IMR-90 (cell line): ENCODE data around the gene ZNF180. TPM values are rescaled to one million over a fixed set of nuclear protein-coding genes. Genes with fewer than 3 reads are reported as not detected.

Experiments used
- ATAC-seq: fragments of 200-7000 bp; cut with Tn5 transposase; 2 replicates; pipeline ENCODE4 v1.9.1; 2020; ENCODE audit warnings: low read depth, mild to moderate bottlenecking, moderate library complexity
- BruUV-seq: library from RNA; stranded (reverse); fragments of 400-500 nt; replicated peaks from 2 replicates; lab custom pipeline; 2021; lab: Mats Ljungman, UMichigan
- CTCF ChIA-PET: fragments of 300-600 bp; formaldehyde crosslinking; extraction: SDS; loops from one replicate; lab custom pipeline; 2021; ENCODE audit warnings: antibody characterized with exemption; lab: Yijun Ruan, JAX
- POLR2A ChIA-PET: fragments of 300-600 bp; sonication (Branson Sonifier 250); formaldehyde crosslinking; loops from one replicate; lab custom pipeline; 2022; ENCODE audit warnings: antibody characterized with exemption; ENCODE audit not compliant: unreplicated experiment; lab: Charles Lee
- DNase-seq: peaks from one replicate; pipeline ENCODE4 v3.0.0; 2013
- H2AFZ ChIP-seq: replicated peaks from 2 replicates; pipeline ENCODE3; 2013; ENCODE audit warnings: low read length, mild to moderate bottlenecking; ENCODE audit not compliant: poor library complexity
- H2AK5ac ChIP-seq: 2 replicates; pipeline ENCODE4 v1.6.1; 2013; ENCODE audit warnings: low read depth, low read length, inconsistent platforms
- H2AK9ac ChIP-seq: replicated peaks from 2 replicates; pipeline ENCODE3; 2013; ENCODE audit warnings: mild to moderate bottlenecking, low read depth, low read length, moderate library complexity; ENCODE audit not compliant: poor library complexity
- H2BK120ac ChIP-seq: 2 replicates; pipeline ENCODE4 v1.6.1; 2013; ENCODE audit warnings: low read depth, low read length, inconsistent platforms
- H2BK15ac ChIP-seq: 3 replicates; pipeline ENCODE4 v1.6.1; 2013; ENCODE audit warnings: low read depth, low read length, inconsistent platforms
- H2BK20ac ChIP-seq: 2 replicates; pipeline ENCODE4 v1.6.1; 2013; ENCODE audit warnings: low read depth, mild to moderate bottlenecking, inconsistent platforms, low read length, moderate library complexity
- H2BK5ac ChIP-seq: 2 replicates; pipeline ENCODE4 v1.6.1; 2013; ENCODE audit warnings: mild to moderate bottlenecking, low read depth, low read length, inconsistent platforms; ENCODE audit not compliant: poor library complexity, severe bottlenecking
- H3K14ac ChIP-seq: replicated peaks from 2 replicates; pipeline ENCODE4 v1.6.1; 2013; ENCODE audit warnings: low read depth, low read length, inconsistent platforms
- H3K18ac ChIP-seq: 2 replicates; pipeline ENCODE4 v1.6.1; 2013; ENCODE audit warnings: low read depth, low read length, control low read depth
- H3K23ac ChIP-seq: 2 replicates; pipeline ENCODE4 v1.6.1; 2013; ENCODE audit warnings: low read depth, low read length, inconsistent platforms
- H3K27ac ChIP-seq: 2 replicates; pipeline ENCODE4 v1.5.1; 2013; ENCODE audit warnings: mild to moderate bottlenecking, control low read depth, low read length; ENCODE audit not compliant: insufficient read depth
- H3K27me3 ChIP-seq: 2 replicates; pipeline ENCODE4 v1.6.1; 2013; ENCODE audit warnings: low read length; ENCODE audit not compliant: control insufficient read depth, insufficient read depth
- H3K36me3 ChIP-seq: 2 replicates; pipeline ENCODE4 v1.6.1; 2013; ENCODE audit warnings: low read length, mixed read lengths; ENCODE audit not compliant: control insufficient read depth, insufficient read depth
- H3K4ac ChIP-seq: 2 replicates; pipeline ENCODE4 v1.6.1; 2013; ENCODE audit warnings: low read depth, low read length, inconsistent platforms
- H3K4me1 ChIP-seq: 2 replicates; pipeline ENCODE4 v1.6.1; 2013; ENCODE audit warnings: low read length, mixed read lengths; ENCODE audit not compliant: control insufficient read depth, insufficient read depth
- H3K4me2 ChIP-seq: 2 replicates; pipeline ENCODE4 v1.6.1; 2013; ENCODE audit warnings: low read depth, mild to moderate bottlenecking, control low read depth, low read length, moderate library complexity
- H3K4me3 ChIP-seq: 2 replicates; pipeline ENCODE4 v1.5.1; 2013; ENCODE audit warnings: low read depth, mild to moderate bottlenecking, control low read depth, low read length, moderate library complexity; ENCODE audit not compliant: insufficient read depth
- H3K56ac ChIP-seq: 2 replicates; pipeline ENCODE4 v1.6.1; 2013; ENCODE audit warnings: low read length, inconsistent platforms; ENCODE audit not compliant: insufficient read depth; ENCODE audit errors: extremely low read depth
- H3K79me1 ChIP-seq, 2 experiments: 2 replicates each; pipeline ENCODE4 v1.6.1; 2013; ENCODE audit warnings: low read length in 2 of 2, inconsistent platforms in 1 of 2, low read depth in 1 of 2
- H3K9ac ChIP-seq: 2 replicates; pipeline ENCODE4 v1.6.1; 2013; ENCODE audit warnings: low read depth, low read length, control low read depth
- H3K9me1 ChIP-seq: 2 replicates; pipeline ENCODE4 v1.6.1; 2013; ENCODE audit warnings: low read length, inconsistent platforms; ENCODE audit not compliant: insufficient read depth
- H3K9me3 ChIP-seq: 2 replicates; pipeline ENCODE4 v1.6.1; 2013; ENCODE audit warnings: low read length; ENCODE audit not compliant: control insufficient read depth, insufficient read depth
- H4K20me1 ChIP-seq: 2 replicates; pipeline ENCODE4 v1.6.1; 2013; ENCODE audit warnings: low read length, inconsistent platforms; ENCODE audit not compliant: insufficient read depth
- H4K5ac ChIP-seq: 2 replicates; pipeline ENCODE4 v1.6.1; 2013; ENCODE audit warnings: mild to moderate bottlenecking, low read depth, low read length, control low read depth
- H4K8ac ChIP-seq, 2 experiments: 2 replicates each; pipeline ENCODE4 v1.6.1; 2013; ENCODE audit warnings: low read depth in 2 of 2, low read length in 2 of 2, control low read depth in 1 of 2, inconsistent platforms in 1 of 2
- H4K91ac ChIP-seq: 2 replicates; pipeline ENCODE4 v1.6.1; 2013; ENCODE audit warnings: low read depth, low read length, inconsistent platforms; ENCODE audit not compliant: insufficient read depth
- BHLHE40 ChIP-seq: fragments of 150-350 bp; IDR thresholded peaks from 2 replicates; pipeline ENCODE4 v1.6.1; 2016; ENCODE audit warnings: mild to moderate bottlenecking, low read depth, low read length
- CEBPB ChIP-seq: IDR thresholded peaks from 2 replicates; pipeline ENCODE4 v1.6.1; 2012; ENCODE audit warnings: low read depth, low read length, improper control_type of control experiment
- CHD1 ChIP-seq: IDR thresholded peaks from 2 replicates; pipeline ENCODE4 v1.6.1; 2012; ENCODE audit warnings: low read depth, low read length, improper control_type of control experiment
- FOS ChIP-seq: fragments of 150-350 bp; IDR thresholded peaks from 2 replicates; pipeline ENCODE4 v1.6.1; 2016; ENCODE audit warnings: low read depth, low read length
- MAFK ChIP-seq: IDR thresholded peaks from 2 replicates; pipeline ENCODE4 v1.6.1; 2012; ENCODE audit warnings: low read depth, low read length, improper control_type of control experiment
- MAZ ChIP-seq: IDR thresholded peaks from 2 replicates; pipeline ENCODE4 v1.6.1; 2012; ENCODE audit warnings: low read depth, mild to moderate bottlenecking, low read length, improper control_type of control experiment, moderate library complexity, borderline replicate concordance
- MXI1 ChIP-seq: IDR thresholded peaks from 2 replicates; pipeline ENCODE4 v1.6.1; 2012; ENCODE audit warnings: low read depth, mild to moderate bottlenecking, low read length, moderate library complexity, borderline replicate concordance
- NFE2L2 ChIP-seq: fragments of 150-350 bp; IDR thresholded peaks from 2 replicates; pipeline ENCODE4 v1.6.1; 2016; ENCODE audit warnings: low read depth, mild to moderate bottlenecking, low read length
- POLR2A ChIP-seq: IDR thresholded peaks from 2 replicates; pipeline ENCODE4 v1.6.1; 2012; ENCODE audit warnings: mild to moderate bottlenecking, low read depth, low read length
- RAD21 ChIP-seq: IDR thresholded peaks from 2 replicates; pipeline ENCODE4 v1.6.1; 2012; ENCODE audit warnings: low read length, improper control_type of control experiment
- RCOR1 ChIP-seq: IDR thresholded peaks from 2 replicates; pipeline ENCODE4 v1.6.1; 2012; ENCODE audit warnings: mild to moderate bottlenecking, low read length, improper control_type of control experiment; ENCODE audit not compliant: insufficient replicate concordance
- RFX5 ChIP-seq: IDR thresholded peaks from 2 replicates; pipeline ENCODE4 v1.8.0; 2012; ENCODE audit warnings: low read depth, mild to moderate bottlenecking, low read length, moderate library complexity
- SMC3 ChIP-seq: fragments of 150-350 bp; IDR thresholded peaks from 2 replicates; pipeline ENCODE4 v1.6.1; 2016; ENCODE audit warnings: low read depth, mild to moderate bottlenecking, antibody characterized with exemption, low read length, moderate library complexity
- USF2 ChIP-seq: fragments of 150-350 bp; IDR thresholded peaks from 2 replicates; pipeline ENCODE4 v1.6.1; 2017; ENCODE audit warnings: mild to moderate bottlenecking, antibody characterized with exemption, low read length, low read depth
- WGBS, 2 experiments: methylation state at CpG; one replicate each; pipeline versions ENCODE4 v1.1.5 to v1.1.7; 2013; ENCODE audit warnings: missing lambda C conversion rate in 2 of 2; ENCODE audit not compliant: insufficient read length in 1 of 2; ENCODE audit errors: extremely low coverage in 2 of 2; 5-methylcytosine and 5-hydroxymethylcytosine counted together
- dilution Hi-C: fragments of 300-500 bp; cut with HindIII; formaldehyde crosslinking; loops from one replicate; pipeline ENCODE4 v1.14.3; 2018; ENCODE audit warnings: low sequenced_read_pairs; ENCODE audit not compliant: unreplicated experiment
- in situ Hi-C: fragments of 300-500 bp; cut with MboI; formaldehyde crosslinking; loops from 3 replicates; pipeline ENCODE4 v1.14.3; 2019; ENCODE audit warnings: low sequenced_read_pairs, inconsistent platforms, mixed read lengths
- intact Hi-C: fragments of 100-400 bp; cut with micrococcal nuclease; formaldehyde crosslinking; loops from 2 replicates; pipeline ENCODE4 v1.10.0; 2022
- polyA plus RNA-seq, 3 experiments: library from polyadenylated mRNA; depleted of rRNA; stranded (reverse); fragments of >200 nt; gene quantifications; 2 replicates each; pipeline ENCODE4 v1.2.3, GENCODE V29; 2012; ENCODE audit warnings: low replicate concordance in 1 of 3
- total RNA-seq: library from RNA; depleted of rRNA; stranded (reverse); fragments of >200 nt; gene quantifications from 2 replicates; pipeline ENCODE4 v1.2.3, GENCODE V29; 2012
- TF ChIP-seq, protein P1 (sequence below): fragments of 150-350 bp; IDR thresholded peaks from 2 replicates; pipeline ENCODE4 v1.6.1; 2016; ENCODE audit warnings: low read depth, mild to moderate bottlenecking, low read length, moderate library complexity, borderline replicate concordance
- TF ChIP-seq, protein P2 (sequence below): conservative IDR thresholded peaks from 2 replicates; pipeline ENCODE4 v1.5.1; 2012; ENCODE audit warnings: mild to moderate bottlenecking, low read depth, low read length, improper control_type of control experiment

Gene ZNF180
- total and polyA plus RNA-seq, 2 of the 4 experiments (the other 2 are of a cell fraction) = 2.8 to 26.3 TPM

DNA sequence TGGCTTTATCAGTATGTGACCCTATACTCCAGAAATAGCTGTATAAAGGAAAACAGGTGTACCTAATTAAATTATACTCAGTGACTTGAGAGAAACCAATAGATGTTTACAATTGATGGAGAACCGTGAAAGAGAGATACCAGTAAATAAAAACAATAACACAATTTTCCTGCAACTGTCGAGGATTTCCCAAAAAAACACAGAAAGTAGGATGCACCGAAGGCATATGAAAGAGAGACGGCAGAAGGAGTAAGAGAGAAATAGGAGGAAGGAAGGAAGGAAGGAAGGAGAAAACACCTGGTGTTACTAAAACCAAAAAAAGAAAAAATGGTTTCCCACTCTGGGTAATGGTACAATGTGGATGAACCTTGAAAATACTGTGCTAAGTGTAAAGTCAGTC lies 45.2 kb downstream of the ZNF180 start:
- H3K4me1 ChIP-seq = no peaks in the 10 kb centered on the region
- BruUV-seq = no TSS peak
- no peaks in the 10 kb centered on the region for H4K20me1 ChIP-seq
- no peak overlapping the region for H2AK9ac ChIP-seq
- H3K9me3 ChIP-seq = peaks cover 27% of the 10 kb centered on the region; the same call in 1 of the 2 replicates
- POLR2A ChIA-PET = no interaction called here
- no peak overlapping the region for H3K4ac ChIP-seq
- no peak overlapping the region for H2BK120ac ChIP-seq
- WGBS, 2 experiments = no CpG with 5 or more reads among the region's 4 CpGs
- no peak overlapping the region for H3K14ac ChIP-seq
- H3K4me2 ChIP-seq = no peak overlapping the region
- no peak overlapping the region for H2BK15ac ChIP-seq
- TF ChIP-seq RCOR1 = no peak
- no peak for TF ChIP-seq SMC3
- TF ChIP-seq, protein P1, sequence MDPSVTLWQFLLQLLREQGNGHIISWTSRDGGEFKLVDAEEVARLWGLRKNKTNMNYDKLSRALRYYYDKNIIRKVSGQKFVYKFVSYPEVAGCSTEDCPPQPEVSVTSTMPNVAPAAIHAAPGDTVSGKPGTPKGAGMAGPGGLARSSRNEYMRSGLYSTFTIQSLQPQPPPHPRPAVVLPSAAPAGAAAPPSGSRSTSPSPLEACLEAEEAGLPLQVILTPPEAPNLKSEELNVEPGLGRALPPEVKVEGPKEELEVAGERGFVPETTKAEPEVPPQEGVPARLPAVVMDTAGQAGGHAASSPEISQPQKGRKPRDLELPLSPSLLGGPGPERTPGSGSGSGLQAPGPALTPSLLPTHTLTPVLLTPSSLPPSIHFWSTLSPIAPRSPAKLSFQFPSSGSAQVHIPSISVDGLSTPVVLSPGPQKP = no peak
- TF ChIP-seq CHD1 = no peak
- TF ChIP-seq CEBPB = no peak
- TF ChIP-seq POLR2A = no peak
- TF ChIP-seq MAZ = no peak
- no peak for TF ChIP-seq USF2
- TF ChIP-seq RAD21 = no peak
- TF ChIP-seq RFX5 = no peak
- TF ChIP-seq, protein P2, sequence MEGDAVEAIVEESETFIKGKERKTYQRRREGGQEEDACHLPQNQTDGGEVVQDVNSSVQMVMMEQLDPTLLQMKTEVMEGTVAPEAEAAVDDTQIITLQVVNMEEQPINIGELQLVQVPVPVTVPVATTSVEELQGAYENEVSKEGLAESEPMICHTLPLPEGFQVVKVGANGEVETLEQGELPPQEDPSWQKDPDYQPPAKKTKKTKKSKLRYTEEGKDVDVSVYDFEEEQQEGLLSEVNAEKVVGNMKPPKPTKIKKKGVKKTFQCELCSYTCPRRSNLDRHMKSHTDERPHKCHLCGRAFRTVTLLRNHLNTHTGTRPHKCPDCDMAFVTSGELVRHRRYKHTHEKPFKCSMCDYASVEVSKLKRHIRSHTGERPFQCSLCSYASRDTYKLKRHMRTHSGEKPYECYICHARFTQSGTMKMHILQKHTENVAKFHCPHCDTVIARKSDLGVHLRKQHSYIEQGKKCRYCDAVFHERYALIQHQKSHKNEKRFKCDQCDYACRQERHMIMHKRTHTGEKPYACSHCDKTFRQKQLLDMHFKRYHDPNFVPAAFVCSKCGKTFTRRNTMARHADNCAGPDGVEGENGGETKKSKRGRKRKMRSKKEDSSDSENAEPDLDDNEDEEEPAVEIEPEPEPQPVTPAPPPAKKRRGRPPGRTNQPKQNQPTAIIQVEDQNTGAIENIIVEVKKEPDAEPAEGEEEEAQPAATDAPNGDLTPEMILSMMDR = no peak
- no peak for TF ChIP-seq BHLHE40
- TF ChIP-seq MAFK = no peak
- TF ChIP-seq FOS = no peak
- no peak for TF ChIP-seq MXI1
- no peak for TF ChIP-seq NFE2L2
- no peak overlapping the region for H4K8ac ChIP-seq
- H4K5ac ChIP-seq = no peak overlapping the region
- no peak overlapping the region for H4K91ac ChIP-seq
- no peak overlapping the region for H3K27ac ChIP-seq
- H2AFZ ChIP-seq = no peak overlapping the region
- no peak overlapping the region for H3K23ac ChIP-seq
- H2AK5ac ChIP-seq = no peak overlapping the region
- in situ Hi-C loops (no loop called here), intact Hi-C loops (no loop called here), dilution Hi-C loops (no loop called here)
- no peak overlapping the region for H2BK20ac ChIP-seq
- no peaks in the 10 kb centered on the region for H3K36me3 ChIP-seq
- no peaks in the 10 kb centered on the region for H3K9me1 ChIP-seq
- no peak overlapping the region for H2BK5ac ChIP-seq
- CTCF ChIA-PET = no interaction called here
- H3K18ac ChIP-seq = no peak overlapping the region
- H3K56ac ChIP-seq = no peak overlapping the region
- no peak for ATAC-seq
- H3K9ac ChIP-seq = no peak overlapping the region
- no peak overlapping the region for H3K4me3 ChIP-seq
- no peak for DNase-seq
- H3K27me3 ChIP-seq = no peaks in the 10 kb centered on the region
- no peaks in the 10 kb centered on the region for H3K79me1 ChIP-seq
